Immature natural killer cell (primary cell): ENCODE measurements around the gene HOXB3. TPM values are rescaled to one million over a fixed set of nuclear protein-coding genes. Genes with fewer than 3 reads are reported as not detected.

Experiments
- DNase-seq, 3 donors: peaks; one replicate each; pipeline ENCODE4 v3.0.0; 2022; ENCODE audit warnings: mixed read lengths in 1 of 3
- H3K27ac Mint-ChIP-seq, 6 donors: one replicate each; pipeline ENCODE4 v1.8.0; 2020; ENCODE audit warnings: mixed read lengths in 6 of 6, mild to moderate bottlenecking in 5 of 6, inconsistent platforms in 4 of 6, moderate library complexity in 3 of 6
- H3K27me3 Mint-ChIP-seq, 3 donors: one replicate each; pipeline ENCODE4 v1.8.0; 2020 to 2021; ENCODE audit warnings: low read depth in 3 of 3, mild to moderate bottlenecking in 3 of 3, mixed read lengths in 3 of 3, moderate library complexity in 3 of 3, inconsistent platforms in 1 of 3
- H3K36me3 Mint-ChIP-seq, 3 donors: one replicate each; pipeline ENCODE4 v1.8.0; 2020; ENCODE audit warnings: mixed read lengths in 3 of 3, inconsistent platforms in 2 of 3, mild to moderate bottlenecking in 2 of 3
- H3K4me1 Mint-ChIP-seq, 2 donors: one replicate each; pipeline ENCODE4 v1.8.0; 2020; ENCODE audit warnings: inconsistent platforms in 2 of 2, mild to moderate bottlenecking in 2 of 2, mixed read lengths in 2 of 2, moderate library complexity in 1 of 2
- H3K4me3 Mint-ChIP-seq, 5 donors: one replicate each; pipeline ENCODE4 v1.8.0; 2020; ENCODE audit warnings: mild to moderate bottlenecking in 5 of 5, mixed read lengths in 5 of 5, inconsistent platforms in 3 of 5, moderate library complexity in 3 of 5
- H3K9me3 Mint-ChIP-seq, 6 donors: one replicate each; pipeline ENCODE4 v1.8.0; 2020; ENCODE audit warnings: mild to moderate bottlenecking in 6 of 6, mixed read lengths in 6 of 6, inconsistent platforms in 4 of 6, moderate library complexity in 3 of 6
- polyA plus RNA-seq, 3 donors: library from polyadenylated mRNA; unstranded; fragments of 300-500 nt; fragmentation: Illumina TruSeq; gene quantifications; one replicate each; pipeline ENCODE4 v1.2.3, GENCODE V29; 2021

The HOXB3 gene
- polyA plus RNA-seq, 3 donors from 2014 or later, result 0.26 to 0.45 TPM; not detected in 1

DNA sequence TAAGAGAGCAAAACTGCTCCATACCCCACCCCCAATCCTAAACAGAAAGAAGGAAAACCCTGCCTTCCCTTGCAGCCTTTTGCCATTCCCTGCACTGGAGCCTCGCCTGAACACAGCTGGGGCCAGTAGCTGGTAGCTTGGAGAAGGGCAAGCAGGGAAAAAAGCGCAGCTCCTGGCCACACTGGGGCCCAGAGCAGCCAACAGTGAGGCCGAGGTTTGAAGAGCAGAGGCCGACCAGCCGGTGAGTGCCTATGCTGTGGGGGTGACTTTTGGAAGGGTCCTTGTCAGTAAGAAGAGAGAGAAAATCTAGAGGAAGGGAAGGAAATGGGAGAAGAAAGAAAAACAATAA is 39.3 kb upstream of the HOXB3 start:
- no peak for DNase-seq
- Mint-ChIP-seq H3K4me3 (no peak overlapping the region), H3K4me1 (peaks cover 20 to 28% of the 10 kb centered on the region in 2 donors), H3K36me3 (no peaks in the 10 kb centered on the region), H3K27me3 (peaks cover 30 to 47% (median 45%) of the 10 kb centered on the region in 3 donors), H3K27ac (no peak overlapping the region), H3K9me3 (peaks cover 0 to 4% (median 0%) of the 10 kb centered on the region in 6 donors)

DNA sequence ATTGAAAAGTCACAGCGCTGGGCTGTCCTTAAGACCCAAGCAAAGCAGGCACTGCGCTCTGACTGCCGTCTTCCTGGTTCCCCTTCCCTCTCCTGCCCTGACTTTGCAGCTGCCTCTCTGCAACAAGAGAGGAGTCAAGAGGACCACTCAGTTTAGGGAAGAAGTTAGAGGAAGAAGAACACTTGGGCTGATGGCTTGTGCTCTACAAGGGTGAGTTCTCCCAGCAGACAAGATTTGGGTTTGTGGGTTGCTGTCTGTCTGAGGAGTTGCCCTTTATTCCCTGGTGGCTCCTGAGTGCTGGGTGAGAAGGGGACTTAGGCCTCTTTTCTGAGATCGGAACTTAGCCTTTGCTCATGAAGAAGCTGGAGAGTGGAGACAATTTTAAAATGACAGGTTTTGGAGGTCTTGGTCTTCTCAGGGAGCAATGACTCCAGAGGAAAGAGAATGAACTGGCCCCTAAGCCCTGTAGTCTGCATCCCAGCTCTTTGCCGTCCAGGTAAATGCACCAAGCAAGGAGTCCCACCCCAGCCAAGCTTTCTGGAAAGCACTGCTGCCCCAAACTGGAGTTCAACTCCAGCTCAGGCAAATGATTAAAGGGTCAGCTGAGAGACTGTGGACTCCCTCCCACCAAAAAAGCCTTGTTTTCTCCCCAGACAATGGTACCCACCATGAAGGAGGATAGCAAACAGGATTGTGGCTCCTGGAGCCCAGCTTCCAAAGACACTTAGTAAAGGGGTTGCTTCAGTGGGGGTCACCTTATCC is 38.8 kb upstream of the HOXB3 start:
- H3K9me3 Mint-ChIP-seq, result peaks cover 0 to 3% (median 0%) of the 10 kb centered on the region in 6 donors
- H3K36me3 Mint-ChIP-seq, result no peaks in the 10 kb centered on the region
- peaks cover 20 to 28% of the 10 kb centered on the region in 2 donors for H3K4me1 Mint-ChIP-seq
- no peak overlapping the region for H3K27ac Mint-ChIP-seq
- no peak for DNase-seq
- peak overlapping the region in 1 of 5 donors; percentile 38 for H3K4me3 Mint-ChIP-seq
- peaks cover 29 to 51% (median 44%) of the 10 kb centered on the region in 3 donors for H3K27me3 Mint-ChIP-seq

- no peaks in the 10 kb centered on the region for H3K36me3 Mint-ChIP-seq
- peaks cover 0 to 3% (median 0%) of the 10 kb centered on the region in 6 donors for H3K9me3 Mint-ChIP-seq
- peaks cover 16 to 22% of the 10 kb centered on the region in 2 donors for H3K4me1 Mint-ChIP-seq
- H3K27ac Mint-ChIP-seq, result no peak overlapping the region
- H3K27me3 Mint-ChIP-seq, result peaks cover 28 to 54% (median 37%) of the 10 kb centered on the region in 3 donors
- DNase-seq, result no peak
- peak overlapping the region in 1 of 5 donors; percentile 35 for H3K4me3 Mint-ChIP-seq
Observed at GRCh38 chr17:48627623-48628521, 37.8 kb upstream of the HOXB3 start.

GRCh38 chr17:48627118-48627597 is 37.1 kb upstream of the HOXB3 start:
- no peaks in the 10 kb centered on the region for H3K9me3 Mint-ChIP-seq
- peaks cover 15 to 19% of the 10 kb centered on the region in 2 donors for H3K4me1 Mint-ChIP-seq
- DNase-seq, result no peak
- peak overlapping the region; percentile 78 to 91 (median 88) for H3K4me3 Mint-ChIP-seq
- peaks cover 28 to 56% (median 34%) of the 10 kb centered on the region in 3 donors for H3K27me3 Mint-ChIP-seq
- no peaks in the 10 kb centered on the region for H3K36me3 Mint-ChIP-seq
- H3K27ac Mint-ChIP-seq, result peak overlapping the region in 2 of 6 donors; percentile 7 to 50

DNA sequence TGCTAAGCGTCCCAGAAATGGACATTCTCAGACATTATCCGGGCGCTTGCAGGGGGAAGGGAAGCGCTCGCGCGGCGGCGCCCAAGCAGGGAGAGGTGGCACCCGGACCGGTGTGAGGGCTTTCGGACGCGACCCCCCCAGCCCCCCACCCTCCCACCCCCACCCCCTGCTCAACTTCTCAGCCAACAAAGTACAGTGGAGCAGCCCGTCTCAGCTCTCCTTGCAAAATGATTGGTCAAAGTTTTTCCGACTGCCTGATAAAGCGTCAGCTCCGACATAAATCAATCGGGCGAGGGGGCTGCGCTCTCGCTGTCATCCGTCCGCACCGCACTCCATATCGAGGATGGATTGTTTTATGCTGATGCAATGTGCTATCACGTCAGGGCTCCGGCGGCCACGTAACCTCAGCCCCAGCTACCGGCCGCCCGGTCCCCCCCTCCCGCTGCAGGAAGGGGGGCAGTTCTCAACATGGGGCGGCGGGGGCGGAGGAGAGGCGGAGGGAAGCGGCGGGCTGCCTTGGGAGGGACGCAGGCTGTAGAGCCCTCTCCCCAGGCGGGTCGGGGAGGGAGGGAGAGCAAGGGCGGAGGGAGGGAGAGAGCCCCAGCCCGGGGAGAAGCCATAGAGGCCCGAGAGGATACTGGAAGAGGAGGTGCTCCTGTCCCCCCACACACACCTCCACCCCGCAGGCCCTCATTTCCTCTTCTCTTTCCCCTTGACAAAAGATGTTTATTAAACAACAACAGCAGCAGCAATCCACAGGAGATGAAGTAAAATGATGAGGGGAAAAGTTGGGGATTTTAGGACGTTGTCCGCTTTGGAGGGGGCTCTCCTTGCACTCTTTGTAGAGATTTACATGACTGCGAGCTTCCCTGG is 36.4 kb upstream of the HOXB3 start, which contains the start of gene HOXB9:
HOXB9 (minus strand) TSS at position 114 of the 873 bp plus-strand sequence; CDS start at position 25, 89 bp downstream.
- Mint-ChIP-seq H3K4me3 (peak within 1 kb of the TSS; percentile 78 to 91 (median 88)), H3K4me1 (peaks cover 15 to 19% of the 10 kb centered on the region in 2 donors), H3K9me3 (no peaks in the 10 kb centered on the region), H3K27me3 (peaks cover 30 to 59% (median 36%) of the 10 kb centered on the region in 3 donors), H3K27ac (peak within 1 kb of the TSS in 5 of 6 donors; percentile 50 to 92 (median 84)), H3K36me3 (no peaks in the 10 kb centered on the region)
- peak; percentile 55 to 69 (median 60) for DNase-seq

- Mint-ChIP-seq H3K4me1 (peaks cover 15 to 19% of the 10 kb centered on the region in 2 donors), H3K9me3 (no peaks in the 10 kb centered on the region), H3K4me3 (peak overlapping the region; percentile 78 to 90 (median 86)), H3K27me3 (peaks cover 31 to 60% (median 36%) of the 10 kb centered on the region in 3 donors), H3K36me3 (no peaks in the 10 kb centered on the region), H3K27ac (peak overlapping the region in 3 of 6 donors; percentile 8 to 67 (median 50))
- DNase-seq, result peak in 2 of 3 donors; percentile 35 to 40
Observed at GRCh38 chr17:48625495-48626244, 35.6 kb upstream of the HOXB3 start.

GRCh38 chr17:48624544-48625494 is 34.8 kb upstream of the HOXB3 start:
- peak overlapping the region; percentile 54 to 86 (median 78) for H3K4me3 Mint-ChIP-seq
- peaks cover 29 to 59% (median 38%) of the 10 kb centered on the region in 3 donors for H3K27me3 Mint-ChIP-seq
- H3K27ac Mint-ChIP-seq, result no peak overlapping the region
- H3K4me1 Mint-ChIP-seq, result peaks cover 15 to 19% of the 10 kb centered on the region in 2 donors
- no peaks in the 10 kb centered on the region for H3K9me3 Mint-ChIP-seq
- DNase-seq, result peak; percentile 31 to 35 (median 31)
- no peaks in the 10 kb centered on the region for H3K36me3 Mint-ChIP-seq

GRCh38 chr17:48624118-48624517 is 34.1 kb upstream of the HOXB3 start:
- no peaks in the 10 kb centered on the region for H3K36me3 Mint-ChIP-seq
- peaks cover 15 to 25% of the 10 kb centered on the region in 2 donors for H3K4me1 Mint-ChIP-seq
- H3K9me3 Mint-ChIP-seq, result no peaks in the 10 kb centered on the region
- no peak for DNase-seq
- H3K4me3 Mint-ChIP-seq, result peak overlapping the region in 3 of 5 donors; percentile 35 to 54 (median 54)
- no peak overlapping the region for H3K27ac Mint-ChIP-seq
- H3K27me3 Mint-ChIP-seq, result peaks cover 33 to 60% (median 43%) of the 10 kb centered on the region in 3 donors

DNA sequence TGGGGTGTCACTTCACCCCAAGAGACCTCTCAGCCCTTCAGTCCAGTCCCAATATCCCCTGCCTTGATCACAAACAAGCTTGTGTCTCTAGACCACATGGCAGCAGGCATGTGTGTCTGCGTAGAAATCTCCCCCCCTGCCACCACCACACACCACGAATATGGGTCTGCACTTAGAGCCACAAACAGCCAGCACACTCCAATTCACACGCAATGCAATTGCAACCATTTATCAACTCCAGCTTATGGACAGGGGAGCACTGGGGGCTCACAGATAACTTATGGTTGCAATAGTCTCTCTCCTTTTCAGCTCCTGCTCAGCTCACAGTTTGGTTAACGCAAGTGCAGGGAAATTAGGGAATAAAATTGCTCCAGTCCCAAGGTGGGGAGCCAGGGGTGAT is 33.5 kb upstream of the HOXB3 start:
- H3K27me3 Mint-ChIP-seq, result peaks cover 38 to 65% (median 47%) of the 10 kb centered on the region in 3 donors
- H3K4me1 Mint-ChIP-seq, result peaks cover 18 to 30% of the 10 kb centered on the region in 2 donors
- no peak overlapping the region for H3K27ac Mint-ChIP-seq
- H3K9me3 Mint-ChIP-seq, result no peaks in the 10 kb centered on the region
- H3K4me3 Mint-ChIP-seq, result peak overlapping the region in 1 of 5 donors; percentile 42
- DNase-seq, result no peak
- no peaks in the 10 kb centered on the region for H3K36me3 Mint-ChIP-seq

DNA sequence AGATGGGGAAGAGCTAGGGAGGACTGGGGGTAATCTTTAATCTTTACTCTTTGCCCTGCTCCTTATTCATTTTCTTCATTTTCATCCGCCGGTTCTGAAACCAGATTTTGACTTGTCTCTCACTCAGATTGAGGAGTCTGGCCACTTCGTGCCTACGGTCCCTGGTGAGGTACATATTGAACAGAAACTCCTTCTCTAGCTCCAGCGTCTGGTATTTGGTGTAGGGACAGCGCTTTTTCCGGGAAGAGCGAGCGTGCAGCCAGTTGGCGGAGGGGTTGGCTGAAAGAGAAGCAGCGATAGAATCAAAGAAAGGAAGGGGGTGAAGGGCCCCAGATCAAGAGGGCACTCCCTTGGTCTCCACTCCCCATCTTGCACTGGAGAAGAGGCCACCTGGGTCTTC is 32.8 kb upstream of the HOXB3 start:
- peaks cover 20 to 35% of the 10 kb centered on the region in 2 donors for H3K4me1 Mint-ChIP-seq

More for the DNA sequence above, 32.8 kb upstream of the HOXB3 start:
- Mint-ChIP-seq H3K4me3 (peak overlapping the region in 1 of 5 donors; percentile 10), H3K27ac (no peak overlapping the region), H3K36me3 (no peaks in the 10 kb centered on the region), H3K27me3 (peaks cover 41 to 65% (median 49%) of the 10 kb centered on the region in 3 donors), H3K9me3 (no peaks in the 10 kb centered on the region)
- DNase-seq, result no peak
